PC-3 (cell line): ENCODE results near the gene WAS. TPM values are rescaled to one million over a fixed set of nuclear protein-coding genes. Genes with fewer than 3 reads are reported as not detected.

ENCODE experiments used
- ATAC-seq: fragments of 200-7000 bp; cut with Tn5 transposase; 2 replicates; pipeline ENCODE4 v1.9.1; 2020; ENCODE audit warnings: mild to moderate bottlenecking, moderate library complexity
- BruUV-seq: library from RNA; stranded (reverse); fragments of 400-500 nt; replicated peaks from 2 replicates; lab custom pipeline; 2021; lab: Mats Ljungman, UMichigan
- CTCF ChIA-PET: fragments of 300-600 bp; sonication (Branson Sonifier 250); formaldehyde crosslinking; loops from one replicate; lab custom pipeline; 2022; ENCODE audit warnings: antibody characterized with exemption; lab: Charles Lee
- POLR2A ChIA-PET: fragments of 300-600 bp; sonication (Branson Sonifier 250); formaldehyde crosslinking; loops from one replicate; lab custom pipeline; 2022; ENCODE audit warnings: antibody characterized with exemption; ENCODE audit not compliant: unreplicated experiment; lab: Charles Lee
- DNase-seq: peaks from one replicate; pipeline ENCODE4 v3.0.0-alpha.2; 2015
- H2AFZ ChIP-seq: fragments of 300-600 bp; sonication (generic); 2 replicates; pipeline ENCODE4 v1.6.0; 2016; ENCODE audit warnings: antibody characterized with exemption, low read length
- H3F3A ChIP-seq: fragments of 300-600 bp; sonication (generic); one replicate; pipeline ENCODE4 v1.6.0; 2017; ENCODE audit warnings: antibody characterized with exemption, low read length, control low read depth, mild to moderate bottlenecking; ENCODE audit not compliant: unreplicated experiment
- H3K27ac ChIP-seq: fragments of 300-600 bp; sonication (generic); 2 replicates; pipeline ENCODE4 v1.5.1; 2016; ENCODE audit warnings: mild to moderate bottlenecking, low read length
- H3K27me3 ChIP-seq: fragments of 300-600 bp; sonication (generic); 2 replicates; pipeline ENCODE4 v1.6.1; 2016; ENCODE audit warnings: low read length, mixed read lengths
- H3K36me3 ChIP-seq: fragments of 300-600 bp; sonication (generic); 2 replicates; pipeline ENCODE4 v1.6.1; 2016; ENCODE audit warnings: low read depth, mixed run types, low read length, mixed read lengths
- H3K4me1 ChIP-seq: fragments of 300-600 bp; sonication (generic); 2 replicates; pipeline ENCODE4 v1.5.1; 2016; ENCODE audit warnings: low read length; ENCODE audit not compliant: insufficient read depth
- H3K4me2 ChIP-seq: fragments of 300-600 bp; sonication (generic); 2 replicates; pipeline ENCODE4 v1.6.0; 2016; ENCODE audit warnings: low read length
- H3K4me3 ChIP-seq: fragments of 300-600 bp; sonication (generic); 2 replicates; pipeline ENCODE4 v1.5.1; 2016; ENCODE audit warnings: mild to moderate bottlenecking, low read length, mixed read lengths
- H3K79me2 ChIP-seq: fragments of 300-600 bp; sonication (generic); 2 replicates; pipeline ENCODE4 v1.6.1; 2017; ENCODE audit warnings: low read length, mixed read lengths
- H3K9ac ChIP-seq: fragments of 300-600 bp; sonication (generic); 2 replicates; pipeline ENCODE4 v1.6.0; 2016; ENCODE audit warnings: mild to moderate bottlenecking, low read length
- H3K9me2 ChIP-seq: fragments of 300-600 bp; sonication (generic); replicated peaks from 2 replicates; pipeline ENCODE4 v1.6.1; 2016; ENCODE audit warnings: mixed run types, low read length, mixed read lengths
- H3K9me3 ChIP-seq: fragments of 300-600 bp; sonication (generic); 2 replicates; pipeline ENCODE4 v1.6.1; 2016; ENCODE audit warnings: low read length, mixed read lengths
- H4K20me1 ChIP-seq: fragments of 300-600 bp; sonication (generic); 2 replicates; pipeline ENCODE4 v1.6.1; 2016; ENCODE audit warnings: low read length, mixed read lengths
- CTCF ChIP-seq: fragments of 300-600 bp; sonication (generic); conservative IDR thresholded peaks from 2 replicates; pipeline ENCODE4 v1.5.1; 2017; ENCODE audit warnings: antibody characterized with exemption, low read depth, mild to moderate bottlenecking, low read length
- EZH2 ChIP-seq: fragments of 300-600 bp; sonication (generic); IDR thresholded peaks from one replicate; pipeline ENCODE4 v1.6.1; 2017; ENCODE audit warnings: antibody characterized with exemption, mild to moderate bottlenecking, low read length; ENCODE audit not compliant: unreplicated experiment
- EZH2phosphoT487 ChIP-seq: fragments of 300-600 bp; sonication (generic); IDR thresholded peaks from 2 replicates; pipeline ENCODE4 v1.6.1; 2018; ENCODE audit warnings: mild to moderate bottlenecking, antibody characterized with exemption, low read length, borderline replicate concordance
- intact Hi-C: fragments of 100-400 bp; cut with micrococcal nuclease; formaldehyde crosslinking; loops from 2 replicates; pipeline ENCODE4 v1.9.0; 2023
- total RNA-seq: library from RNA; depleted of rRNA; stranded (reverse); fragments of >200 nt; gene quantifications from 2 replicates; pipeline ENCODE4 v1.2.3, GENCODE V29; 2014

WAS gene
- total RNA-seq, 1 experiment from 2014 or later: 0.66 TPM

DNA sequence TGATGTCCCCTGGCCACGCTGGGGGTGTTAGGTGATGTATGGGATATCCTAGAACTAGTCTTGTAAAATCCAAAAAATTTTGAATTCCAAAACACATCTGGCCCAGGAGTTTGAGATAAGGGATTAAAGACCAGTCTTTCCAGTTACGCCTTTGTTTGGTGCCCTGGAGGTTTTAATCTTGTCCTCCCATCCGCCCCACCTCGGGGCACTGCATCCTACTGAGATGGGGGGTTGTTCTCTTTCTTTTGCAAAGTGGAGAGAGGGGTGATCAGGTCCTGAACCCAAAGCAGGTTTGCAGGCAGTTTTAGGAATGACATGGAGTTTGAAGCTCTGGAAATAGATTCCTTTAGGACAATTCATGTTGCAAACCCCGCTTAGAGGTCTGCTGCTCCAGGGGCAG lies 14.7 kb downstream of the WAS start:
- Histone ChIP-seq H3F3A (no peaks in the 10 kb centered on the region), H3K4me1 (peaks cover 18% of the 10 kb centered on the region), H3K9me2 (no peaks in the 10 kb centered on the region), H3K36me3 (peaks cover 23% of the 10 kb centered on the region), H2AFZ (no peak overlapping the region), H3K27ac (no peak overlapping the region), H3K9ac (no peak overlapping the region; the same call in 1 of the 2 replicates), H4K20me1 (0 out of 2 replicates have a peak, but pooled peaks cover 2% of the 10 kb centered on the region), H3K9me3 (no peaks in the 10 kb centered on the region), H3K4me3 (no peak overlapping the region), H3K4me2 (peak overlapping the region; percentile 93; the same call in 1 of the 2 replicates), H3K79me2 (peaks cover 51% of the 10 kb centered on the region), H3K27me3 (no peaks in the 10 kb centered on the region)
- intact Hi-C loops: no loop called here
- TF ChIP-seq EZH2phosphoT487 (no peak), EZH2 (no peak), CTCF (no peak)
- BruUV-seq: no TSS peak
- no peak for ATAC-seq
- DNase-seq: no peak
- ChIA-PET POLR2A (no interaction called here), CTCF (no interaction called here)

- H3K79me2 ChIP-seq: peaks cover 59% of the 10 kb centered on the region
- POLR2A ChIA-PET: no interaction called here
- no peak overlapping the region for H3K27ac ChIP-seq
- no peak for TF ChIP-seq EZH2
- TF ChIP-seq CTCF: no peak
- TF ChIP-seq EZH2phosphoT487: no peak
- no peaks in the 10 kb centered on the region for H3K9me2 ChIP-seq
- H4K20me1 ChIP-seq: peaks cover 8% of the 10 kb centered on the region; the same call in 1 of the 2 replicates
- H3K4me2 ChIP-seq: no peak overlapping the region
- H3K4me3 ChIP-seq: no peak overlapping the region
- no peak overlapping the region for H3K9ac ChIP-seq
- CTCF ChIA-PET: no interaction called here
- no peak overlapping the region for H2AFZ ChIP-seq
- intact Hi-C loops: no loop called here
- no peak for DNase-seq
- peaks cover 32% of the 10 kb centered on the region for H3K4me1 ChIP-seq
- peaks cover 27% of the 10 kb centered on the region for H3K36me3 ChIP-seq
- H3F3A ChIP-seq: peaks cover 4% of the 10 kb centered on the region
- H3K9me3 ChIP-seq: no peaks in the 10 kb centered on the region
- H3K27me3 ChIP-seq: no peaks in the 10 kb centered on the region
- BruUV-seq: no TSS peak
- ATAC-seq: no peak
Measured at GRCh38 chrX:48700246-48700645, 16.6 kb downstream of the WAS start.

GRCh38 chrX:48700951-48701653 lies 17.5 kb downstream of the WAS start:
- H2AFZ ChIP-seq: no peak overlapping the region
- no TSS peak for BruUV-seq
- H3K9me3 ChIP-seq: no peaks in the 10 kb centered on the region
- H3K4me2 ChIP-seq: no peak overlapping the region
- peaks cover 8% of the 10 kb centered on the region; the same call in 1 of the 2 replicates for H4K20me1 ChIP-seq
- TF ChIP-seq EZH2phosphoT487 (no peak), CTCF (no peak), EZH2 (no peak)
- peaks cover 4% of the 10 kb centered on the region for H3F3A ChIP-seq
- H3K27ac ChIP-seq: no peak overlapping the region
- no peaks in the 10 kb centered on the region for H3K27me3 ChIP-seq
- H3K4me3 ChIP-seq: no peak overlapping the region
- peaks cover 61% of the 10 kb centered on the region for H3K79me2 ChIP-seq
- no peaks in the 10 kb centered on the region for H3K9me2 ChIP-seq
- peaks cover 24% of the 10 kb centered on the region for H3K4me1 ChIP-seq
- H3K9ac ChIP-seq: no peak overlapping the region
- no peak for DNase-seq
- H3K36me3 ChIP-seq: peaks cover 27% of the 10 kb centered on the region
- ChIA-PET CTCF (no interaction called here), POLR2A (no interaction called here)
- ATAC-seq: no peak
- intact Hi-C loops: no loop called here
